Activated CD4-positive, alpha-beta T cell treated with anti-CD3 and anti-CD28 coated beads for 36 hours (primary cell): ENCODE measurements around the gene ERG. TPM values are rescaled to one million over a fixed set of nuclear protein-coding genes. Genes with fewer than 3 reads are reported as not detected.

Experiments used
- ATAC-seq: fragments of 200-7000 bp; cut with Tn5 transposase; one replicate; pipeline ENCODE4 v1.10.0; 2021; ENCODE audit warnings: mild to moderate bottlenecking, moderate library complexity
- CTCF ChIA-PET: fragments of 350-600 bp; sonication (Branson Sonifier 250); formaldehyde crosslinking; loops from one replicate; lab custom pipeline; 2021; ENCODE audit warnings: antibody characterized with exemption; lab: Charles Lee
- POLR2A ChIA-PET: fragments of 350-600 bp; sonication (Branson Sonifier 250); formaldehyde crosslinking; loops from one replicate; lab custom pipeline; 2021; ENCODE audit warnings: antibody characterized with exemption, inconsistent platforms; lab: Charles Lee
- DNase-seq: peaks from one replicate; pipeline ENCODE4 v3.0.0-alpha.2; 2020
- H3K27ac Mint-ChIP-seq: one replicate; pipeline ENCODE4 v1.8.0; 2021; ENCODE audit warnings: mixed read lengths
- H3K27me3 Mint-ChIP-seq: one replicate; pipeline ENCODE4 v1.8.0; 2021; ENCODE audit warnings: mixed read lengths
- H3K36me3 Mint-ChIP-seq: one replicate; pipeline ENCODE4 v1.8.0; 2021; ENCODE audit warnings: low read depth, mixed read lengths
- H3K4me1 Mint-ChIP-seq: one replicate; pipeline ENCODE4 v1.8.0; 2021; ENCODE audit warnings: mixed read lengths
- H3K4me3 Mint-ChIP-seq: one replicate; pipeline ENCODE4 v1.8.0; 2021; ENCODE audit warnings: mild to moderate bottlenecking, moderate library complexity, mixed read lengths
- H3K9me3 Mint-ChIP-seq: one replicate; pipeline ENCODE4 v1.8.0; 2021; ENCODE audit warnings: low read depth, mixed read lengths
- intact Hi-C, 2 experiments: fragments of 100-400 bp; cut with DNase I in 1 of 2; cut with micrococcal nuclease in 1 of 2; formaldehyde crosslinking; loops; one replicate each; pipeline versions ENCODE4 v1.14.2 to v1.15.1; 2022 to 2024; cut with DNase I, micrococcal nuclease
- total RNA-seq, 2 experiments: library from RNA; stranded (reverse); gene quantifications; one replicate each; pipeline ENCODE4 v1.2.3, GENCODE V29; 2021

ERG gene
- total RNA-seq, 2 experiments from 2014 or later = 0.07 TPM; not detected in 1

GRCh38 chr21:38447611-38448010 lies 50.7 kb downstream of the ERG start:
- H3K4me1 Mint-ChIP-seq = no peaks in the 10 kb centered on the region
- H3K27ac Mint-ChIP-seq = no peak overlapping the region
- no peak for DNase-seq
- ChIA-PET POLR2A (interaction anchor here (0.6 kb wide), 1 partner anchor 91 kb away, joined by 3 read pairs; no protein-coding TSS in a partner anchor), CTCF (no interaction called here)
- intact Hi-C loops = no loop called here
- ATAC-seq = no peak
- peaks cover 4% of the 10 kb centered on the region for H3K27me3 Mint-ChIP-seq
- H3K9me3 Mint-ChIP-seq = no peaks in the 10 kb centered on the region
- H3K4me3 Mint-ChIP-seq = no peak overlapping the region
- H3K36me3 Mint-ChIP-seq = no peaks in the 10 kb centered on the region

GRCh38 chr21:38444691-38445090 lies 53.6 kb downstream of the ERG start:
- no peaks in the 10 kb centered on the region for H3K4me1 Mint-ChIP-seq
- H3K9me3 Mint-ChIP-seq = no peaks in the 10 kb centered on the region
- intact Hi-C loops = no loop called here
- CTCF ChIA-PET = no interaction called here
- H3K36me3 Mint-ChIP-seq = no peaks in the 10 kb centered on the region
- H3K27ac Mint-ChIP-seq = no peak overlapping the region
- POLR2A ChIA-PET = no interaction called here
- no peak overlapping the region for H3K4me3 Mint-ChIP-seq
- DNase-seq (no peak), ATAC-seq (no peak)
- H3K27me3 Mint-ChIP-seq = peaks cover 4% of the 10 kb centered on the region

GRCh38 chr21:38443110-38443509 lies 55.2 kb downstream of the ERG start:
- H3K4me3 Mint-ChIP-seq = no peak overlapping the region
- POLR2A ChIA-PET = no interaction called here
- no peak for ATAC-seq
- no peaks in the 10 kb centered on the region for H3K4me1 Mint-ChIP-seq
- H3K27ac Mint-ChIP-seq = no peak overlapping the region
- CTCF ChIA-PET = no interaction called here
- no peaks in the 10 kb centered on the region for H3K9me3 Mint-ChIP-seq
- peaks cover 4% of the 10 kb centered on the region for H3K27me3 Mint-ChIP-seq
- DNase-seq = no peak
- H3K36me3 Mint-ChIP-seq = no peaks in the 10 kb centered on the region
- intact Hi-C loops = no loop called here

- CTCF ChIA-PET = no interaction called here
- no peaks in the 10 kb centered on the region for H3K9me3 Mint-ChIP-seq
- intact Hi-C loops = no loop called here
- H3K4me3 Mint-ChIP-seq = no peak overlapping the region
- peaks cover 4% of the 10 kb centered on the region for H3K27me3 Mint-ChIP-seq
- DNase-seq (no peak), ATAC-seq (no peak)
- no peak overlapping the region for H3K27ac Mint-ChIP-seq
- POLR2A ChIA-PET = no interaction called here
- no peaks in the 10 kb centered on the region for H3K4me1 Mint-ChIP-seq
- H3K36me3 Mint-ChIP-seq = no peaks in the 10 kb centered on the region
These were observed 57.1 kb downstream of the ERG start for GRCh38 chr21:38441153-38441552.

- intact Hi-C loops = no loop called here
- Mint-ChIP-seq H3K36me3 (no peaks in the 10 kb centered on the region), H3K9me3 (no peaks in the 10 kb centered on the region), H3K4me1 (no peaks in the 10 kb centered on the region), H3K4me3 (no peak overlapping the region), H3K27ac (no peak overlapping the region), H3K27me3 (peaks cover 4% of the 10 kb centered on the region)
- ChIA-PET CTCF (no interaction called here), POLR2A (no interaction called here)
- DNase-seq (no peak), ATAC-seq (no peak)
These were observed 57.5 kb downstream of the ERG start for GRCh38 chr21:38440746-38441145.

GRCh38 chr21:38439957-38440356 lies 58.3 kb downstream of the ERG start:
- CTCF ChIA-PET = interaction anchor here (0.5 kb wide), 1 partner anchor 84 kb away, joined by 3 read pairs; no protein-coding TSS in a partner anchor
- ATAC-seq = no peak
- no peak for DNase-seq

GRCh38 chr21:38439426-38439825 lies 58.9 kb downstream of the ERG start:
- no peak for DNase-seq
- H3K4me1 Mint-ChIP-seq = no peaks in the 10 kb centered on the region
- POLR2A ChIA-PET = no interaction called here
- no peaks in the 10 kb centered on the region for H3K36me3 Mint-ChIP-seq
- CTCF ChIA-PET = no interaction called here
- peaks cover 2% of the 10 kb centered on the region for H3K27me3 Mint-ChIP-seq
- no peaks in the 10 kb centered on the region for H3K9me3 Mint-ChIP-seq
- ATAC-seq = no peak
- H3K4me3 Mint-ChIP-seq = no peak overlapping the region
- intact Hi-C loops = no loop called here
- no peak overlapping the region for H3K27ac Mint-ChIP-seq

More at GRCh38 chr21:38439957-38440356, 58.3 kb downstream of the ERG start:
- Mint-ChIP-seq H3K9me3 (no peaks in the 10 kb centered on the region), H3K36me3 (no peaks in the 10 kb centered on the region), H3K4me1 (no peaks in the 10 kb centered on the region), H3K27ac (no peak overlapping the region), H3K4me3 (no peak overlapping the region), H3K27me3 (peaks cover 4% of the 10 kb centered on the region)
- POLR2A ChIA-PET = no interaction called here
- intact Hi-C loops = no loop called here

GRCh38 chr21:38438462-38438893 lies 59.8 kb downstream of the ERG start:
- ChIA-PET CTCF (no interaction called here), POLR2A (no interaction called here)
- DNase-seq (no peak), ATAC-seq (no peak)
- H3K4me3 Mint-ChIP-seq = no peak overlapping the region
- no peak overlapping the region for H3K27ac Mint-ChIP-seq
- peaks cover 2% of the 10 kb centered on the region for H3K27me3 Mint-ChIP-seq
- H3K36me3 Mint-ChIP-seq = no peaks in the 10 kb centered on the region
- intact Hi-C loops = no loop called here
- H3K4me1 Mint-ChIP-seq = no peaks in the 10 kb centered on the region
- no peaks in the 10 kb centered on the region for H3K9me3 Mint-ChIP-seq

- H3K27ac Mint-ChIP-seq = no peak overlapping the region
- DNase-seq (no peak), ATAC-seq (no peak)
- no peak overlapping the region for H3K4me3 Mint-ChIP-seq
- intact Hi-C loops = no loop called here
- CTCF ChIA-PET = no interaction called here
- H3K27me3 Mint-ChIP-seq = no peaks in the 10 kb centered on the region
- H3K4me1 Mint-ChIP-seq = no peaks in the 10 kb centered on the region
- no peaks in the 10 kb centered on the region for H3K9me3 Mint-ChIP-seq
- H3K36me3 Mint-ChIP-seq = no peaks in the 10 kb centered on the region
- POLR2A ChIA-PET = no interaction called here
These were observed 61.9 kb downstream of the ERG start for GRCh38 chr21:38436341-38436740.

- POLR2A ChIA-PET = no interaction called here
- CTCF ChIA-PET = no interaction called here
- Mint-ChIP-seq H3K27ac (no peak overlapping the region), H3K4me3 (no peak overlapping the region), H3K4me1 (no peaks in the 10 kb centered on the region), H3K36me3 (no peaks in the 10 kb centered on the region), H3K27me3 (no peaks in the 10 kb centered on the region), H3K9me3 (no peaks in the 10 kb centered on the region)
- intact Hi-C loops = no loop called here
- ATAC-seq (no peak), DNase-seq (no peak)
These were observed 63.3 kb downstream of the ERG start for GRCh38 chr21:38434913-38435533.

- no peak overlapping the region for H3K27ac Mint-ChIP-seq
- intact Hi-C loops = no loop called here
These were observed 64.8 kb downstream of the ERG start for GRCh38 chr21:38433471-38433870.

GRCh38 chr21:38430401-38430984 lies 67.8 kb downstream of the ERG start:
- DNase-seq = no peak
- Mint-ChIP-seq H3K4me1 (no peaks in the 10 kb centered on the region), H3K9me3 (no peaks in the 10 kb centered on the region), H3K27ac (no peak overlapping the region), H3K36me3 (no peaks in the 10 kb centered on the region), H3K4me3 (no peak overlapping the region), H3K27me3 (no peaks in the 10 kb centered on the region)
- ChIA-PET CTCF (interaction anchor here (0.7 kb wide), 1 partner anchor 908 kb away, joined by 4 read pairs; no protein-coding TSS in a partner anchor), POLR2A (no interaction called here)
- intact Hi-C loops = no loop called here
- ATAC-seq = no peak

More at GRCh38 chr21:38433471-38433870, 64.8 kb downstream of the ERG start:
- Mint-ChIP-seq H3K27me3 (no peaks in the 10 kb centered on the region), H3K9me3 (no peaks in the 10 kb centered on the region), H3K4me3 (no peak overlapping the region), H3K4me1 (no peaks in the 10 kb centered on the region), H3K36me3 (no peaks in the 10 kb centered on the region)
- ChIA-PET CTCF (no interaction called here), POLR2A (no interaction called here)
- no peak for DNase-seq
- no peak for ATAC-seq
